GM19372 (cell line): Measurements from ENCODE around the gene C5orf63.
"Not testable (repeated sequence)": the region's sequence is repeated elsewhere in the genome, so short reads cannot be mapped to it uniquely, and the experiment has no call there.

Experiments
- ATAC-seq: cut with Tn5 transposase; IDR thresholded peaks from one replicate; pipeline ENCODE4 v1.9.1; 2021; ENCODE audit warnings: mild to moderate bottlenecking, low read depth, moderate library complexity; ENCODE audit not compliant: unreplicated experiment

C5orf63 gene

DNA sequence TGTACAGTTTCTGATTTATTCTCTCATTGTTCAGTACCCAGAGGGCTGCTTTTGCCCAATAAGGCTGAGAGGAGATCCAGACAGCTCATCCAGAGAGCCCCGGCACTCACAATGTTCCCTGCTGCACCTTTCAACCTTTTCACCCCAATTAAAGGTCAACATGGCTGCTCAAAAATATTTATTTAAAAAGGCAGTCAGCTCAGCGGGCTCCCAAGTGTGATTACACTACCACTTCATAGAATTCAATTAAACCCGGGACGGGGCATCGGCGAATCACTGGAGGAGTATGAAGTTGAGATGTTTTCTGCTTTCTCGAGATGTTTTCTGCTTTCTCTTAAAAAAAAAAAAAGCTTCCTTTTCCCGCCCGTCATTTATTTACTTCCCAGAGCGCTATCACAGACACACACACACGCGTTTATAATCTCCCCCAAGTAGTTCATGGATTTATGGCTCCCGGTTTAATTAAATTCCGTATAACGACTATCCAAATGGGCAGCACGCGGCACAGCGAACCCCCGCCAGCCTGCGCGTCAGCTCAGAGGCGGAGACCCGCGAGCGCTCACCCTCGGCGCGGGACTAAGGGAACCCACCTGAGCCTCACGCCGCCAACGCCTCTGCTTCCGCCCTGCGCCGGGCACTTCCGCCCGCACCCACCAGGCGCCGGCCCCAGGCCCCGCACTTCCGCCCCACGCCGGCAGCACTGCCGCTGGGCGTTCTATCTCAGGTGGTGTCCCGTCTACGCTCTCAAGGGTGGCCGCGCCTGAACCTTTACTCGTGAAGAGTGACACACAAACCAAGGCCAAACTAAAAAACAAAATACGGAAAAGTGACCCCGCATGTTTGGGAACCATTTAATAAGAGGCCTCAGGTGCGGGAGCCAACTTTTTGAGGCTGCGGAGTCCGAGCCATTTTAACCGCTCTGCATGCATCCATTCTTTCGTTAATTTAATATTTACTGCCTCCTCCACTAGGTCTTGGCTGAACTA is at the start of gene C5orf63:
Gene C5orf63 (minus strand): TSS at position 642 of the 986 bp plus-strand sequence. CDS start 14,507 bp downstream, outside the sequence.
- ATAC-seq, result peak; percentile 98

DNA sequence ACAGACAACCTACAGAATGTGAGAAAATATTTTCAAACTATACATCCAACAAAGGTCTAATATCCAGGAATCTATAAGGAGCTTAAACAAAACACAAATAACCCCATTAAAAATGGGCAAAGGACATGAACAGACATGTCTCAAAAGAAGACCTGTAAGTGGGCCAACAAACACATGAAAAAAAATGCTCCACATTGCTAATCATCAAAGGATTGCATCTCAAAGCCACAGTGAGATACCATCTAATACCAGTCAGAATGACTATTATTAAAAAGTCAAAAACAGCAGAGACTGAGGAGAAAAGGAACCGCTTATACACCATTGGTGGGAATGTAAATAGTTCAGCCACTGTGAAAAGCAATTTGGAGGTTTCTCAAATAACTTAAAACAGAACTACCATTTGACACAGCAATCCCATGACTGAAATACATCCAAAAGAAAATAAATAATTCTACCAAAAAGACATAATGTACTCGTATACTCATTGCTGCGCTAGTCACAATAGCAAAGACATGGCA is 39.1 kb upstream of the C5orf63 start:
- ATAC-seq, result no peak

DNA sequence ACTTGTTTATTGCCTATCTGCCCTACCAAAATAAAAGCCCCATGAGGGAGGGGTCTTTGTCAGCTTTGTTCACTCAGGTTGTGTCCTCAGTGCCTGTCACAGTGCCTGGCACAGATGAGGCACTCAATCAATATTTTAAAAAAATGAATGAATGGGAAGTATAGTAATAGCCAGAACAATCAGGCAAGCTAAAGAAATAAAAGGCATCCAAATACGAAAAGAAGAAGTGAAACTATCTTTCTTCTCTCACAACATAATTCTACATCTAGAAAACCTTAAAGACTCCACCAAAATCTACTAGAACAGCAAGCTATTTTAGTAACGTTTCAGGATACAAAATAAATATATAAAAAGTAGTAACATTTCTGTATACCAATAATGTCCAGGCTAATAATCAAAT is 37.8 kb upstream of the C5orf63 start:
- no peak for ATAC-seq

DNA sequence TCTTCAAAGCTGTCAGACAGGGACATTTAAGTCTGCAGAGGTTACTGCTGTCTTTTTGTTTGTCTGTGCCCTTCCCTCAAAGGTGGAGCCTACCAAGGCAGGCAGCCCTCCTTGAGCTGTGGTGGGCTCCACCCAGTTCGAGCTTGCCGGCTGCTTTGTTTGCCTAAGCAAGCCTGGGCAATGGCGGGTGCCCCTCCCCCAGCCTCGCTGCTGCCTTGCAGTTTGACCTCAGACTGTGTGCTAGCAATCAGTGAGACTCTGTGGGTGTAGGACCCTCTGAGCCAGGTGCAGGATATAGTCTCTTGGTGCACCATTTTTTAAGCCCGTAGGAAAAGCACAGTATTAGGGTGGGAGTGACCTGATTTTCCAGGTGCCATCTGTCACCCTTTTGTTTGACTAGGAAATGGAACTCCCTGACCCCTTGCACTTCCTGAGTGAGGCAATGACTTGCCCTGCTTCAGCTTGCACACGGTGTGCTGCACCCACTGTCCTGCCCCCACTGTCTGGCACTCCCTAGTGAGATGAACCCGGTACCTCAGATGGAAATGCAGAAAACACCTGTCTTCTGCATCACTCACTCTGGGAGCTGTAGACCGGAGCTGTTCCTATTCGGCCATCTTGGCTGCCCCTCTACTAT is 35.4 kb upstream of the C5orf63 start:
- not testable (repeated sequence) for ATAC-seq

DNA sequence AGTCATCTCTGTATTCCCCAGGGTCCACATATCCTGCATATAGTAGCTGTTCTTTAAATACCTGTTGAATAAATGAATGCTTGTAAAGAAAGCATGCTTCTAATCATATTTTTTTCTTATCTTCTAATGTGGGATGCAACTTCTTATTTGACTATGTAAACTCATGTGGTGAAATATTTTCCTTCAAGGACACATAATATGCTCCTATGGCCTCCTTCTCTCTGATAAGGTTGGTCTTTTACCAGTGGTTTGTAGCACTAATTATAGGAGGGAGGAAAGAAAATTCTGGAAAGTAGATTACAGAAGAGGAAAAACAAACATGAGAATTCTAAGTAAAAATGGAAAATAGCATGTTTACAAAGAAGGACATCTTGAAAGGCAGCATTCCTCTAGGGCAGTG is 28.6 kb upstream of the C5orf63 start:
- no peak for ATAC-seq

DNA sequence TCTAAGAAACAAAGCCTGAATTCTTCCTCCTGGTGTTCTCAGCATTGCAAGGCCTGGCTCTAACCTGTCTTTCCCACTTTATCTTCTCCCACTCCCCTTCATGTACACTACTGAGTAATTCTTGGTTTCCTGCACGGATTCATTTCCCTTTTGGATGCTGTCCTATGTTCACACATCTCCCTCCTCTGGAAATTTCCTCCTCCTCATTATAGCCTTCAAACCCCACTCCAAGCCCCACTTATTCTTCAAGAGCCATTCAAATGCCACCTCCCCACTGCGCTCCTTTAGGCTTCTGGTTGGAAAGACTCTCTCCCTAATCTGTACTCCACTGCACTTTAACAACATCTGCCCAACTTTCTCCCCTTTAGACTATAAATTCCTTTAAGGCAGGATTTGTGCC is 28.2 kb upstream of the C5orf63 start:
- no peak for ATAC-seq

DNA sequence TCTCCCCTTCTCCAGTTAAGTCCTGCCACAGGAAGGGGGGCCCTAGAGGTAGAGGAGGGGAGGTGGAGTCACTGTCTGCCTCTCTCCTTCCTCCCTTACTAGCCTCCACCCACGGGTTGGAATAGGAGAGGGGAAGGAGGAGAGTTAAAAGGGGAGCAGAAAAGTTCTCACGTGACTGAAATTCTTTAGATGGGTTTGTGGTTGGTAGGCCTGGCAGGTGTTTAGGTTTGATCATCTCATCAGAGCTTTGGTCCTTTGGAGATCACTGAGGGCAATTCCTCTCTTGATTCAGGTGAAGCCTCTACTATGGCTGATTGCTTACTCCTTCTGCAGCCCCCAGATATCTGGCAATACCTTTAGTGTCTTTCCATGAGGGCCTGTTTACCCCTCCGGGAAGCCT is 24.9 kb upstream of the C5orf63 start:
- no peak for ATAC-seq

DNA sequence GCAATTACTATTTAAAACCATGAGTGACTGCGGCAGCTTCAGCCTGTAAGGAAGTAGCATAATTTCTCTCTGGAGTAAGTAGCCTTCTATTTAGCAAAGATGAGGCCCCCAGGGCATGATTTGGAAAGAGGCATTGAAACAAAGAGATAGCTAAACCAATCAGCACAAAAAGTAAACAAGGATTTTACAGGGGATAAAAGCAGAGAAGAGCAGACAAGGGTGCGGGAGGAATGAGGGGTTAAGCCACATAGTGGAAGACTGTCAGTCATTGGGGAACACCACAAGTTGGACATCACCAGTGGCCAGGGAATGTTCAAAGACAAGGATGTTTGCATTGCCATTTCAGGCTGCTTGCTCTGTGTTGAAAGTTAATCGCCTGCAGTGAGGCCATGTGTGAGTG is 24.0 kb upstream of the C5orf63 start:
- ATAC-seq, result no peak

DNA sequence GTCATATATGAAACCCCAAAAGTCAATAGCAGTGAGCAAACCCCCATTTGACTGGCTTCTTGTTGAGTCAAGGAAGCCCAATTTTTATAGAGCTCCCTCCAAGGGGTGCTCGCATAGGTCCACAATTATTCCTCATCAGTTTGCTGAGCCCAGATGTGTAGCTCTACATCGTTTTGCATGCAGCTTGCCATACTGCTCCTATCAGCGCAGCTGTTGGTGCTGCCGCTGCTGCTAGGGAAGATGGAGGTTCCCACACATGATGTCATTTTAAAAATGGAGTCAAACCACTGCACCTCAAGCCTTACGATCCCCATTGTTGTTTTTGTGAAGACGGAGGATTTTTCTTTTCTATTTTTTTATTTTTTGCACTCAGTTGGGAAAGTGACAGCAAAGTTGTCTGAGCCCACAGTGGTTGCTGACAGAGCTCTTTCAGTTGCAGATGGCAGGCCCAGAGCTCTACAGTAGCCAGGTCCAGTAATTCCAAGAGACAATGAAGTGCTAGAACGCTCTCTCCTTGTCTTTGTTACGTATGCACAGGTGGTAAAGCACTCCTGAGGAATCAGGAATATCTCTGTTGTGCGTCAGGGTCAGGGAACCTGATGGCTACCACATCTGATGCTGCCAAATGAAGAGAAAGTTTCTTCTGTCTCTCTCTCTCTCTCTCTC is 23.2 kb upstream of the C5orf63 start:
- ATAC-seq, result no peak

DNA sequence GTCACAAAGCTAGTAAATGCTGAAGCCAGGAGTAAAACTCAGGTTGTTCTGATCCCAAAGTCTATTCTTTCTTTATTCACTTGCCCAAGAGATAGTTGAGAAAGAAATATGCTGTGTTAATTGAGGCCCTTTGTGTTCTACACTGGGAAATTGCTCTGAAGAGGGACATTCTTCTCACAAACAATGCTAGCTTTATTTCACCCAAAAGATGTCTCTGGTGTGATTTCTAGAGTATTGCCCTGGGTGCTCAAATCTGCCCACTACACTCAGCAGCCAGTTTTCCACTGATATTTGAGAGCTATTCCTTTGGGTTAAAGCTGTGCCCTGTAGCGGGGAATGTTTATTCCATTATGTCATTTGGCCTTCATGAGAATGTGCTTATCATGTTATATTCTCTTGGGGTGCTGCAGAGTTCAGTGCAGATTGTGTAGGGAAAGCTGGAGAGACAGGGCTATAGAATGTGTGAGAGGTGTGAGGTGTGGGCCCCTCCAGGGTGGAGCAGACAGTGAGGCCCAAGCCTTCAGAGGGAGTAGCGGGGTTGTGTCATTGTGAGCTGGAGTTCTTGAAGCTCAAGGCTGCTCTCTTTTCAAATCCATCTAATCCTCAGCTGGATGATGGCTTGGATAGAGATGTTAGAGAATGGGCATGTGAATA is 21.0 kb upstream of the C5orf63 start:
- ATAC-seq, result no peak

DNA sequence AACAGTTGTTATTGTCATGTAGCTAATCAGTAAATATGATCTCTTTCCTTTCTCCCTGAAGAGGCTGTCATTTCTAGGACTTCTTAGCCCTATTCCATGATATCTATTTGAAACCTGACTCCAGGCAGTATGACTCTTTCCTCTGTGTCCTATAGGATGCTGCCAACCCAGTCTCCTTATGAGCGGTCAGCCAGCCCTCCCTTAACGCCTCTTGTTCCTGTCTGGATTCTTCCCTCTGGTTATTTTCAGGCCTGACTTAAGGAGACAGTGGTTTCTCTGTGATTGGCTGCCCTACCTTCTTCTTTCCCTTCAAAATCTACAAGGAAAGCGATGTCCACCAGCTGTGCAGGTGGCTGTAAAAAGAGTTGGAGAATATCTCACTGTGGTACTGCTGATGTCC is 19.4 kb upstream of the C5orf63 start:
- no peak for ATAC-seq

DNA sequence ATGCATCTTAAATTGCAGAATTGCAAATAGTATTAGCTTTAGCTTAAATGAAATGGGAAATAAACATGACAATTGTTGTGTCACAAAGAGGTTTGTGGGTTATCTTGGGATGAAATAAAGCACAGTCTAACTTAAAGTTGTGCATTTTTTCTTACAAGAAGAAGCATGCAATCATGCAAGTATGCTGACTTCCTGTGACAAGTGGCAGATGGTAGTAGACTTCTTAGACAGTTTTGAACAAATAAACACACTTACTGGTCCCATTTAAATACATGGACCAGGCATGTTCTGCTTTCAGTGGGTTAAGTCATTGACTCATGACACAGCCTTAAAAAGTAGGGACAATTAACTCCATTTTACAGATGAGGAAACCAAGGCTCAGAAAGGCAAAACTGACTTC is 15.9 kb upstream of the C5orf63 start:
- ATAC-seq, result no peak

DNA sequence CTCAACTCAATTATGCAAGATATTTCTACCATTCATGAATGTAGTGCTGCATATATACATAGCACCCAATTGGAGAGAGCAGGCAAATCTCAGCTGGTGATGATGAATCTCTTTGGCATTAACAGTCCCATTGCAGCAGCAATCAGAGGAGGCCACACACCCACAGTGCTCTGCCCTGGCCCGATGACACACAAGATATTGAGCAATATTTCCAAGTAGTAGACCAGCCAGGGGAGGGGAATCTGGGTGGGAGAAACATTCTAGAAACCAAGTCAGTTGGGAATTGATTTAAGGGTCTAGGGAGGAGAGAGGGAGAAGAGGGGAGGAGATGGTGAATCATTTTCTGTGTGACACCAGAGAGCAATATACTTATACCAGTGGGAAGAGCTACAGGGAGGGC is 14.9 kb upstream of the C5orf63 start:
- no peak for ATAC-seq

DNA sequence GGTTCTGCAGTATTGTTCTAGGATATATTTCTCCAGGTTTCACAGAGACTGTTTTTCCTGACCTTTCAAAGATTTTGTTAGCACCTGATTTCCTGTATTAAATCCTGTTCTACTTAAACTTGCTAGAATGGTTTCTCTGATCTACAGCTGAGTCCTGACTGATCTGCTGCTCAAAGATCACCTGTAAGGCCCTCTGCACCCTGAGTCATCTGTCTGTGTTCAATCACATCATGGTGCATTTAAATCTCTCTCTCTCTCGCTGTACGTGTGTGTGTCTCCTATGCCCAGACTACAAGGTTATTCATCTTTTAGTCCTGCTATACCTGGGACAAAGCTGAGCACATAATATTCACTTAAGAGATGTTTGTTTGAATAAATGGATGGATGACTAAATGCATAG is 13.3 kb upstream of the C5orf63 start:
- no peak for ATAC-seq

DNA sequence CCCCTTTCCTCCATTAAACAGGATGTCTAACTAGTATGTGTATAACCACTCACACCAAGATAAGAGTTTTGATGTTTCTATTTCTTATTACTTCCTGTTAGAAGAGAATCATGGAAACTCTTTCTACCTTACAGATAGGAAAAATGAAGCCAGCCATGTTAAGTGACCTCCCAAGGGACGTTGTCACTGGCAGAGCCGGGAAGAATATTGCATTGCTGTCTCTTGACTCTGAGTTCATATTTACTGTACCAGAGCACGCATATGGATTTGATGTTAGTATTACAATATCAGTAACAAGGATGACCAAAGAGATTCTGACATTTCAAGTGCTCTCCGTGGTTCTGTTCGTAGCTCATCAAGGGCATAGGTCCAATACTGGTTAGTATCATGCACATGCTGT is 12.5 kb upstream of the C5orf63 start:
- ATAC-seq, result no peak

DNA sequence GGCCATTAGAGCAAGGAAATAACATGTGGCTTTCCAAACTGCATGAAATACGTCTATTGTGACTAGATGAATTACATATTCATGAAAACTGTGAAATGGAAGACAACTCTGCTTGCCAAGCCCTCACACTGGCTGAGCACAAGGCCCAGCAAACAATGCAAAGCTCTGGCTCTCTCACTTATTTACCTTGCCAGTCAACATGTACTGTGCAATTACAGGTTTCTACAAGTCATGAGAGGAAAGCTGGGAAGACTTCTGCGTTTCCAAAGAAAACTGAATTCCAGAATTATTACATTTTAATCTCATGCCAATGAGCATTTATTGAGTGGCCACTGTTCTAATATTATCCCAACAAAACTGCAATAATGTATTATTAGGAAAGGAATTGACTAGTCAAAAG is 12.1 kb upstream of the C5orf63 start:
- no peak for ATAC-seq

DNA sequence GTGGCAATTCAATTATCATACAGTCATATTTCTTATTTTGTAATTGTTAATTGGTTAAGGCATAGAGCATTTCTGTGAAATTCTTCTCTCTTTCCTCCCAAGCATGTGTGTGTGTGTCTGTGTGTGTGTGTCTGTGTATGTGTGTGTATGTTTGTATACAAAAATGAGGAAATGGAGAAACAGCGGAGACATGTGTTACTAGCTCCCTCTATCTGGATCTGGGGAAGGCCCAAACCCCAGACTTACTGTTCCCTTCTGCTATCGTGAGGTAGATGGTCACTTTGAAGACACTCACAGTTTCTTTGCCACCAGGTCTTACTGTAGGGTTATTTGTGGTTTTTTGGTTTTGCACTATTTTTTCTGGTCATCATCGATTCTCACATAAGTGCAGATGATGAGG is 11.4 kb upstream of the C5orf63 start:
- no peak for ATAC-seq

DNA sequence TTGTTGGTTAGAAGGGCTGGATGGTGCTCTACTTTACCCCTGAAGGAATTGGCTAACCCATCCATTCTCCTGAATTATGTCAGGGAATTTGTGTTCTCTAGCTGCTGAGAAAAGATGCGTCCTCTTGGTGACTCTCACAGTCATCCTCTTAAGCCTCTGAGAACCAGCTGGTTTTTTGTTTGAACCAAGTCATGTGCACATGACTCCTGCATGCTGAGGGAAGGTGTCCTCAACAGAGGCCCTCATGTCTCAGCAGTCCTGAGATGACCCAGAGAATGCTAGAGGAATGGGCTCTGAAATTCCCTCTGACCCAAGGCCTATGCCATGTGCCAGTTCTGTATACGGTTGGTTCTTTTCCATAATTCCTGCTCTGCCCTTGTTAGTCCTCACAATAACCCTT is 10.4 kb upstream of the C5orf63 start:
- ATAC-seq, result no peak

DNA sequence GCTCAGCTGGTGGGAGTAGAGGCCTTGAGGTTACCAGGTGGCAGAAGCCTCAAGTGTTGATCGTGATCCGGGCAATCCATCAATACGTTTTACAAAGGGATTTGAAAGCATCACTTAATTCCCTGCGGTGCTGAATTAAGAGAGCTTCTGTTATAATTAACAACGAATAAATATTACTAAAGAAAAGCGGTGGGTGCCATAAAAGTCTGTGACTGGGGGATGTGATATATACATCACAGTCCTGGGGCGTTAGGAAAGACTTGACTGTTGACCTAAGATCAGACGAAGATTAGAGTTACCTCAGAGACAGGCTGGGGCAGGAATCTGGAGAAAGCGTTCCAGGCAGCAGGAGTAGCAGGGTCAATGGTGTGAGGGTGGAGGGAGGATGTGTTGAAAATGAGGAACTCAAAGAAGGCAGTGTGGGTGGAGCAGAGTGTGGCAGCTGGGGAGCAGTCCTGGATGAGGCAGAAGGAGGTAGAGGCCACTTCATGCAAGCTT is 6.7 kb upstream of the C5orf63 start:
- no peak for ATAC-seq

DNA sequence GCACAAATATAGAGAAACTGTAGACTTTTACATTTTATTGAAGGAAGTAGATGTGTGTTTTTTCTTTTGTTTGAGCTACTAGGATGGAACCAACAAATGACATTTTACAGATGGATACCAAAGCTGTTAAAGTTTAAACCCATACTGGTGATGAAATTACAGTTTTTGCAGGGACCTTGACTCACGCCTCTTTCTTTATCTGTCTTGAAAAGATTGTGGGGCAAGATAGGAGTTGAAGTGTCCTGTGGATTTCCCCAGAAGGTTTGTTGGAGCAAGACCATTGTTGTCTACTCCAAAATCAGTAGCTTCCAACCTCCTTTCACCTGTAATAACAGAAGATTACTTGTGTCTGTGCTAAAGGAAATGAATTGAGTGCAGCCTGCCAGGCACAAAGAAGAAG is 4.1 kb upstream of the C5orf63 start:
- no peak for ATAC-seq
